Loucy (cell line): ENCODE data around the gene PRSS2.

Source experiments
- H2AFZ ChIP-seq: fragments of 200-600 bp; sonication (generic); 2 replicates; pipeline ENCODE4 v1.6.0; 2016; ENCODE audit warnings: antibody characterized with exemption, mild to moderate bottlenecking, low read length, moderate library complexity
- H3F3A ChIP-seq: fragments of 200-600 bp; 2 replicates; pipeline ENCODE4 v1.6.0; 2016; ENCODE audit warnings: antibody characterized with exemption, low read depth, mild to moderate bottlenecking
- H3K27me3 ChIP-seq: fragments of 200-600 bp; sonication (generic); 2 replicates; pipeline ENCODE4 v1.6.1; 2014; ENCODE audit warnings: low read length, mild to moderate bottlenecking; ENCODE audit not compliant: insufficient read depth, poor library complexity, severe bottlenecking
- H3K36me3 ChIP-seq: fragments of 200-600 bp; sonication (generic); 2 replicates; pipeline ENCODE4 v1.6.1; 2016; ENCODE audit warnings: low read length; ENCODE audit not compliant: insufficient read depth
- H3K4me1 ChIP-seq: fragments of 200-600 bp; sonication (generic); 2 replicates; pipeline ENCODE4 v1.5.1; 2014; ENCODE audit warnings: low read length, mild to moderate bottlenecking; ENCODE audit not compliant: insufficient read depth, poor library complexity, severe bottlenecking
- H3K4me2 ChIP-seq: fragments of 200-600 bp; sonication (generic); 2 replicates; pipeline ENCODE4 v1.6.0; 2014; ENCODE audit warnings: antibody characterized with exemption, low read length, low read depth, mild to moderate bottlenecking; ENCODE audit not compliant: poor library complexity, severe bottlenecking
- H3K4me3 ChIP-seq: fragments of 200-600 bp; sonication (generic); 2 replicates; pipeline ENCODE4 v1.5.1; 2014; ENCODE audit warnings: low read length, mild to moderate bottlenecking, mixed read lengths; ENCODE audit not compliant: poor library complexity, severe bottlenecking
- H3K79me2 ChIP-seq: fragments of 200-600 bp; sonication (generic); 2 replicates; pipeline ENCODE4 v1.6.1; 2014; ENCODE audit warnings: low read length; ENCODE audit not compliant: insufficient read depth
- H3K9ac ChIP-seq: fragments of 200-600 bp; sonication (generic); 2 replicates; pipeline ENCODE4 v1.6.0; 2014; ENCODE audit warnings: mild to moderate bottlenecking, low read depth, low read length, moderate library complexity; ENCODE audit not compliant: poor library complexity, severe bottlenecking
- H3K9me2 ChIP-seq: fragments of 200-600 bp; sonication (generic); replicated peaks from 2 replicates; pipeline ENCODE4 v1.6.1; 2016; ENCODE audit warnings: low read depth, low read length, mixed read lengths
- H3K9me3 ChIP-seq: fragments of 200-600 bp; sonication (generic); 2 replicates; pipeline ENCODE4 v1.6.1; 2014; ENCODE audit warnings: mild to moderate bottlenecking, antibody characterized with exemption, low read length, low read depth; ENCODE audit not compliant: insufficient read depth
- H4K20me1 ChIP-seq: fragments of 200-600 bp; sonication (generic); 2 replicates; pipeline ENCODE4 v1.6.0; 2014; ENCODE audit warnings: antibody characterized with exemption, low read length, mild to moderate bottlenecking; ENCODE audit not compliant: insufficient read depth, poor library complexity, severe bottlenecking
- EZH2phosphoT487 ChIP-seq: fragments of 200-600 bp; IDR thresholded peaks from 2 replicates; pipeline ENCODE4 v1.6.1; 2018; ENCODE audit warnings: antibody characterized with exemption, mild to moderate bottlenecking, moderate library complexity, borderline replicate concordance
- TF ChIP-seq, protein P1 (sequence below): fragments of 200-600 bp; sonication (generic); conservative IDR thresholded peaks from 2 replicates; pipeline ENCODE4 v1.5.1; 2014; ENCODE audit warnings: mild to moderate bottlenecking, antibody characterized with exemption, low read length

PRSS2 gene

DNA sequence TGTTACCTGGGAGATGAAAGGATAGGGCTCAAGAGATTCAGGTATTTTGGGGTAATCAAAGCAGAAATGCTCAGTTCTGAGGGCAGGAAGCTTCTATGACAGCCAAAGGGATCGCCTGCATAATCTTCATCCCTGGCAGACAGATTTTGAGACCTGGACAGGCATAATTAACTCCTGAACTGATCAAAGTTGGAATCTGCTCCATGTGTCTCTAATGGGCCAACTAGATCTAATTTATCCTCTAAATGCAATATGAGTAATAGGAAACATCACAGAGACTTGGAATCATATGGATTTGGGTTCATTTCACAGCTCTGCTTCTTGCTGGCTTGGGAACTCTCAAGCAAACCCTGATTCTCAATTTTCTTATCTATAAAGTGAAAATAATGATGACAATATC is 42.9 kb downstream of the PRSS2 start:
- no peak overlapping the region for H2AFZ ChIP-seq
- peaks cover 54% of the 10 kb centered on the region for H3K4me1 ChIP-seq
- H3K27me3 ChIP-seq = no peaks in the 10 kb centered on the region
- TF ChIP-seq, protein P1, sequence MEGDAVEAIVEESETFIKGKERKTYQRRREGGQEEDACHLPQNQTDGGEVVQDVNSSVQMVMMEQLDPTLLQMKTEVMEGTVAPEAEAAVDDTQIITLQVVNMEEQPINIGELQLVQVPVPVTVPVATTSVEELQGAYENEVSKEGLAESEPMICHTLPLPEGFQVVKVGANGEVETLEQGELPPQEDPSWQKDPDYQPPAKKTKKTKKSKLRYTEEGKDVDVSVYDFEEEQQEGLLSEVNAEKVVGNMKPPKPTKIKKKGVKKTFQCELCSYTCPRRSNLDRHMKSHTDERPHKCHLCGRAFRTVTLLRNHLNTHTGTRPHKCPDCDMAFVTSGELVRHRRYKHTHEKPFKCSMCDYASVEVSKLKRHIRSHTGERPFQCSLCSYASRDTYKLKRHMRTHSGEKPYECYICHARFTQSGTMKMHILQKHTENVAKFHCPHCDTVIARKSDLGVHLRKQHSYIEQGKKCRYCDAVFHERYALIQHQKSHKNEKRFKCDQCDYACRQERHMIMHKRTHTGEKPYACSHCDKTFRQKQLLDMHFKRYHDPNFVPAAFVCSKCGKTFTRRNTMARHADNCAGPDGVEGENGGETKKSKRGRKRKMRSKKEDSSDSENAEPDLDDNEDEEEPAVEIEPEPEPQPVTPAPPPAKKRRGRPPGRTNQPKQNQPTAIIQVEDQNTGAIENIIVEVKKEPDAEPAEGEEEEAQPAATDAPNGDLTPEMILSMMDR = no peak
- TF ChIP-seq EZH2phosphoT487 = no peak
- no peaks in the 10 kb centered on the region for H3K9me3 ChIP-seq
- no peaks in the 10 kb centered on the region for H3K9me2 ChIP-seq
- no peaks in the 10 kb centered on the region for H4K20me1 ChIP-seq
- no peaks in the 10 kb centered on the region for H3K36me3 ChIP-seq
- peak overlapping the region; percentile 0 for H3K4me3 ChIP-seq
- peak overlapping the region; percentile 97 for H3K9ac ChIP-seq
- peaks cover 11% of the 10 kb centered on the region; the same call in 1 of the 2 replicates for H3F3A ChIP-seq
- H3K4me2 ChIP-seq = peak overlapping the region; percentile 82
- H3K79me2 ChIP-seq = peaks cover 28% of the 10 kb centered on the region

DNA sequence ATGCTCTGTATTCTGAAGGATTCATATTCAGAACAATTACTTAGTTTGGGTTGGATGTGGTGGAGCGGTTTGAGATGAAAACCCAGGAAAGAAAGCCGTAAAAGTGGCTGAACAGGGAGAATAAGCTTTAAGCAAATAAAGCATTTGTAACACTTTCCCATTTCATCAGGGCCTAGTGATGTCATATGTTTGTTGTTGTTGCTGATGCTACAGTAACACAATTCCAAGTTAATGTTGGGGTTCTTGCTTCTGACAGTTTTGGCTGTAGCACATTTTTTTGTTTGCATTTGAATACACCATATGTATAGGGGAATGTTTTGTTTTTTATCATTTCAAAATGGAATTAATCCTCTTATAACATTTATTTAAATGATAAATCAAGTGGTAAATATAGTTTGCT is 43.7 kb downstream of the PRSS2 start:
- peaks cover 49% of the 10 kb centered on the region for H3K4me1 ChIP-seq
- H3K9me2 ChIP-seq = no peaks in the 10 kb centered on the region
- no peak overlapping the region for H2AFZ ChIP-seq
- H3K9ac ChIP-seq = no peak overlapping the region
- peaks cover 10% of the 10 kb centered on the region; the same call in 1 of the 2 replicates for H3F3A ChIP-seq
- no peaks in the 10 kb centered on the region for H4K20me1 ChIP-seq
- H3K36me3 ChIP-seq = no peaks in the 10 kb centered on the region
- H3K4me2 ChIP-seq = no peak overlapping the region
- H3K9me3 ChIP-seq = no peaks in the 10 kb centered on the region
- peaks cover 28% of the 10 kb centered on the region for H3K79me2 ChIP-seq
- H3K27me3 ChIP-seq = no peaks in the 10 kb centered on the region
- TF ChIP-seq EZH2phosphoT487 = no peak
- TF ChIP-seq, protein P1 = no peak
- H3K4me3 ChIP-seq = no peak overlapping the region

DNA sequence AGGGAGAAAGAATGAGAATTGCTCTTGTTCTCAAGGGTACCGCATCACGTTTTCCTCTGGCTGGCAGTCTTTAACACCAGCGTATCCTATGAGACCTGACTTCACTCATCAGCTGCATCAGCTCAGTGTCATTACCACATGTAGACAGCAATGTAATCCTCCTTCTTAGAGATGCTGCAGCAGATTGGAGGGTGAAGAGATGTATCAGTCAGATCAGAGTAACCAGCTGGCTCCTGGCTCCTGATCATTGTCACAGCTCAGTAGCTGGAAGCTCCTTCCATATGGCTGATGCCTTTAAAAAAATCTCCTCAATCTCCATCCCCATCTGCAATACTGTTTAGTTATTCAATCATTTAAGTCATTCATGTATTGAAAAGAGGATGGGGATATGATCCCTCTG is 44.4 kb downstream of the PRSS2 start:
- no peaks in the 10 kb centered on the region for H3K36me3 ChIP-seq
- no peaks in the 10 kb centered on the region for H3K9me3 ChIP-seq
- no peaks in the 10 kb centered on the region for H4K20me1 ChIP-seq
- no peak overlapping the region for H3K4me3 ChIP-seq
- H3F3A ChIP-seq = peaks cover 3% of the 10 kb centered on the region; the same call in 1 of the 2 replicates
- peaks cover 24% of the 10 kb centered on the region for H3K79me2 ChIP-seq
- TF ChIP-seq, protein P1 = no peak
- peaks cover 42% of the 10 kb centered on the region for H3K4me1 ChIP-seq
- no peak overlapping the region for H3K4me2 ChIP-seq
- no peaks in the 10 kb centered on the region for H3K9me2 ChIP-seq
- H3K9ac ChIP-seq = no peak overlapping the region
- H3K27me3 ChIP-seq = no peaks in the 10 kb centered on the region
- H2AFZ ChIP-seq = no peak overlapping the region
